Left ventricle myocardium inferior (tissue), 1 donor: Measurements from ENCODE around the gene CYB5B. TPM values are rescaled to one million over a fixed set of nuclear protein-coding genes. Genes with fewer than 3 reads are reported as not detected.

Source experiments
- DNase-seq: peaks from one replicate; pipeline ENCODE4 v3.0.0-alpha.2; 2020
- H3K27ac ChIP-seq: fragments of 200-600 bp; replicated peaks from 2 replicates; pipeline ENCODE4 v1.8.0; 2021
- H3K27me3 ChIP-seq: fragments of 200-600 bp; 2 replicates; pipeline ENCODE4 v1.8.0; 2021; ENCODE audit warnings: low read depth
- H3K36me3 ChIP-seq: fragments of 200-600 bp; 2 replicates; pipeline ENCODE4 v1.8.0; 2021
- H3K4me1 ChIP-seq: fragments of 200-600 bp; 2 replicates; pipeline ENCODE4 v1.8.0; 2021
- H3K4me3 ChIP-seq: fragments of 200-600 bp; 2 replicates; pipeline ENCODE4 v1.8.0; 2021; ENCODE audit warnings: mild to moderate bottlenecking, moderate library complexity
- H3K9me3 ChIP-seq: fragments of 200-600 bp; replicated peaks from 2 replicates; pipeline ENCODE4 v1.8.0; 2021
- CTCF ChIP-seq: fragments of 200-600 bp; IDR thresholded peaks from 2 replicates; pipeline ENCODE4 v1.8.0; 2021; ENCODE audit warnings: antibody characterized with exemption, mild to moderate bottlenecking, borderline replicate concordance
- intact Hi-C: fragments of 100-400 bp; cut with micrococcal nuclease; formaldehyde crosslinking; loops from one replicate; pipeline ENCODE4 v1.11.0; 2022
- total RNA-seq: library from RNA; stranded (reverse); fragmentation: NEBNext Ultra II Directional; extraction: Animal tissue kit (Norgen Biotek cat#: 25700); gene quantifications from one replicate; pipeline ENCODE4 v1.2.1, GENCODE V29; 2021
- donor health status: DM: no; HTN: yes; CAD: no; lungs with severe emphysema.

The CYB5B gene
- total RNA-seq, 1 donor from 2014 or later = 69.0 TPM

- no peak for DNase-seq
- no peak for TF ChIP-seq CTCF
- H3K27ac ChIP-seq = no peak overlapping the region
- H3K27me3 ChIP-seq = no peaks in the 10 kb centered on the region
- no peaks in the 10 kb centered on the region for H3K9me3 ChIP-seq
- H3K4me3 ChIP-seq = no peak overlapping the region
- intact Hi-C loops = no loop called here
- H3K4me1 ChIP-seq = peaks cover 20% of the 10 kb centered on the region
- H3K36me3 ChIP-seq = peaks cover 31% of the 10 kb centered on the region
These were observed 39.5 kb downstream of the CYB5B start for GRCh38 chr16:69463876-69464275.

- intact Hi-C loops = no loop called here
- H3K36me3 ChIP-seq = peaks cover 27% of the 10 kb centered on the region
These were observed 40.8 kb downstream of the CYB5B start for GRCh38 chr16:69465083-69465721.

GRCh38 chr16:69465881-69466280 lies 41.5 kb downstream of the CYB5B start:
- Histone ChIP-seq H3K27ac (no peak overlapping the region), H3K36me3 (peaks cover 22% of the 10 kb centered on the region), H3K27me3 (no peaks in the 10 kb centered on the region), H3K4me1 (peaks cover 29% of the 10 kb centered on the region), H3K4me3 (no peak overlapping the region), H3K9me3 (no peaks in the 10 kb centered on the region)
- intact Hi-C loops = no loop called here
- no peak for TF ChIP-seq CTCF
- DNase-seq = no peak

More at GRCh38 chr16:69465083-69465721, 40.8 kb downstream of the CYB5B start:
- no peak for DNase-seq
- no peaks in the 10 kb centered on the region for H3K9me3 ChIP-seq
- H3K27me3 ChIP-seq = no peaks in the 10 kb centered on the region
- no peak overlapping the region for H3K4me3 ChIP-seq
- peak; percentile 12 for TF ChIP-seq CTCF
- peaks cover 29% of the 10 kb centered on the region for H3K4me1 ChIP-seq
- H3K27ac ChIP-seq = peak overlapping the region; percentile 11

- DNase-seq = no peak
- no peak overlapping the region for H3K27ac ChIP-seq
These were observed 42.1 kb downstream of the CYB5B start for GRCh38 chr16:69466547-69466946.

GRCh38 chr16:69467080-69467479 lies 42.7 kb downstream of the CYB5B start:
- Histone ChIP-seq H3K36me3 (peaks cover 20% of the 10 kb centered on the region), H3K27me3 (no peaks in the 10 kb centered on the region), H3K27ac (no peak overlapping the region), H3K9me3 (no peaks in the 10 kb centered on the region), H3K4me1 (peaks cover 29% of the 10 kb centered on the region), H3K4me3 (no peak overlapping the region)
- DNase-seq = no peak
- TF ChIP-seq CTCF = no peak
- intact Hi-C loops = no loop called here

More at GRCh38 chr16:69466547-69466946, 42.1 kb downstream of the CYB5B start:
- Histone ChIP-seq H3K9me3 (no peaks in the 10 kb centered on the region), H3K4me3 (no peak overlapping the region), H3K4me1 (peaks cover 29% of the 10 kb centered on the region), H3K27me3 (no peaks in the 10 kb centered on the region), H3K36me3 (peaks cover 20% of the 10 kb centered on the region)
- intact Hi-C loops = no loop called here
- no peak for TF ChIP-seq CTCF
